H9 (cell line): ENCODE results near the gene PARK7. TPM values are rescaled to one million over a fixed set of nuclear protein-coding genes. Genes with fewer than 3 reads are reported as not detected.

Source experiments
- DNase-seq: peaks from one replicate; pipeline ENCODE4 v3.0.0-alpha.2; 2017
- H2AFZ ChIP-seq: one replicate; pipeline ENCODE4 v1.6.1; 2013; ENCODE audit warnings: mild to moderate bottlenecking, low read length, control low read depth, moderate library complexity
- H2AK5ac ChIP-seq: 2 replicates; pipeline ENCODE4 v1.6.1; 2013; ENCODE audit warnings: low read length, control low read depth, mixed read lengths; ENCODE audit not compliant: insufficient read length
- H2BK120ac ChIP-seq: one replicate; pipeline ENCODE4 v1.6.1; 2013; ENCODE audit warnings: low read depth, mild to moderate bottlenecking, low read length, control low read depth, inconsistent platforms; ENCODE audit not compliant: poor library complexity, severe bottlenecking
- H2BK12ac ChIP-seq: 2 replicates; pipeline ENCODE4 v1.6.1; 2013; ENCODE audit warnings: low read length, control low read depth, mixed read lengths, low read depth; ENCODE audit not compliant: insufficient read length
- H2BK15ac ChIP-seq: 2 replicates; pipeline ENCODE4 v1.6.1; 2013; ENCODE audit warnings: low read depth, low read length, control low read depth
- H2BK20ac ChIP-seq: one replicate; pipeline ENCODE4 v1.6.1; 2013; ENCODE audit warnings: low read depth, mild to moderate bottlenecking, low read length, control low read depth, inconsistent platforms; ENCODE audit not compliant: poor library complexity, severe bottlenecking
- H2BK5ac ChIP-seq: 2 replicates; pipeline ENCODE4 v1.6.1; 2013; ENCODE audit warnings: low read length, control low read depth, mixed read lengths; ENCODE audit not compliant: insufficient read length
- H3K14ac ChIP-seq: 2 replicates; pipeline ENCODE4 v1.6.1; 2013; ENCODE audit warnings: low read length, control low read depth; ENCODE audit not compliant: insufficient read depth
- H3K18ac ChIP-seq: 2 replicates; pipeline ENCODE4 v1.6.1; 2013; ENCODE audit warnings: low read depth, mild to moderate bottlenecking, mixed read lengths, low read length, control low read depth; ENCODE audit not compliant: insufficient read length
- H3K23ac ChIP-seq: 2 replicates; pipeline ENCODE4 v1.6.1; 2013; ENCODE audit warnings: low read length, control low read depth, mixed read lengths, low read depth; ENCODE audit not compliant: insufficient read length
- H3K23me2 ChIP-seq: 2 replicates; pipeline ENCODE4 v1.6.1; 2013; ENCODE audit warnings: low read depth, mild to moderate bottlenecking, mixed read lengths, low read length, control low read depth; ENCODE audit not compliant: insufficient read length, poor library complexity, severe bottlenecking
- H3K27ac ChIP-seq: 2 replicates; pipeline ENCODE4 v1.5.1; 2013; ENCODE audit warnings: low read length, control low read depth, mixed read lengths, low read depth; ENCODE audit not compliant: insufficient read length
- H3K27me3 ChIP-seq: 2 replicates; pipeline ENCODE4 v1.6.1; 2013; ENCODE audit warnings: low read length, control low read depth, inconsistent platforms; ENCODE audit not compliant: insufficient read depth
- H3K4ac ChIP-seq: 2 replicates; pipeline ENCODE4 v1.6.1; 2013; ENCODE audit warnings: low read depth, mild to moderate bottlenecking, control low read depth, inconsistent platforms, low read length, moderate library complexity
- H3K4me1 ChIP-seq: 2 replicates; pipeline ENCODE4 v1.6.1; 2013; ENCODE audit warnings: low read length, control low read depth, inconsistent platforms; ENCODE audit not compliant: insufficient read depth
- H3K4me2 ChIP-seq: 2 replicates; pipeline ENCODE4 v1.6.1; 2013; ENCODE audit warnings: low read length, control low read depth, mixed read lengths; ENCODE audit not compliant: insufficient read length, insufficient read depth
- H3K56ac ChIP-seq: 2 replicates; pipeline ENCODE4 v1.6.1; 2013; ENCODE audit warnings: low read depth, mild to moderate bottlenecking, mixed read lengths, low read length, control low read depth; ENCODE audit not compliant: insufficient read length
- H3K79me1 ChIP-seq: 2 replicates; pipeline ENCODE4 v1.6.1; 2013; ENCODE audit warnings: low read depth, mild to moderate bottlenecking, moderate library complexity, low read length, control low read depth, inconsistent platforms; ENCODE audit not compliant: insufficient read depth, poor library complexity, severe bottlenecking
- H3K79me2 ChIP-seq: 2 replicates; pipeline ENCODE4 v1.6.1; 2013; ENCODE audit warnings: low read length, control low read depth, inconsistent platforms; ENCODE audit not compliant: insufficient read depth
- H3K9ac ChIP-seq: 2 replicates; pipeline ENCODE4 v1.6.1; 2013; ENCODE audit warnings: low read length, control low read depth, mixed read lengths; ENCODE audit not compliant: insufficient read length; ENCODE audit errors: extremely low read depth
- H3K9me3 ChIP-seq: one replicate; pipeline ENCODE4 v1.6.1; 2013; ENCODE audit warnings: low read depth, low read length, inconsistent platforms; ENCODE audit not compliant: control insufficient read depth
- H3T11ph ChIP-seq: one replicate; pipeline ENCODE4 v1.6.1; 2013; ENCODE audit warnings: mild to moderate bottlenecking, low read length, control low read depth, inconsistent platforms
- H4K20me1 ChIP-seq: one replicate; pipeline ENCODE4 v1.6.1; 2013; ENCODE audit not compliant: control insufficient read depth, insufficient read length, insufficient read depth
- H4K5ac ChIP-seq: 2 replicates; pipeline ENCODE4 v1.6.1; 2013; ENCODE audit warnings: low read depth, mild to moderate bottlenecking, mixed read lengths, low read length, control low read depth; ENCODE audit not compliant: insufficient read length
- H4K8ac ChIP-seq: replicated peaks from 2 replicates; pipeline ENCODE4 v1.6.1; 2013; ENCODE audit warnings: low read length, control low read depth, mixed read lengths, low read depth; ENCODE audit not compliant: insufficient read length
- H4K91ac ChIP-seq: 2 replicates; pipeline ENCODE4 v1.6.1; 2013; ENCODE audit warnings: low read depth, mild to moderate bottlenecking, moderate library complexity, mixed read lengths, low read length, control low read depth; ENCODE audit not compliant: insufficient read length
- H3K27ac Mint-ChIP-seq, 3 experiments: 2 replicates in 2 of 3; 3 replicates in 1 of 3; pipeline ENCODE4 v1.8.0; 2020 to 2021; ENCODE audit warnings: mixed read lengths in 3 of 3, mild to moderate bottlenecking in 1 of 3, moderate library complexity in 1 of 3
- H3K27me3 Mint-ChIP-seq: 2 replicates; pipeline ENCODE4 v1.8.0; 2021; ENCODE audit warnings: low read depth, mild to moderate bottlenecking, moderate library complexity, mixed read lengths
- H3K36me3 Mint-ChIP-seq, 3 experiments: 2 replicates in 2 of 3; 3 replicates in 1 of 3; pipeline ENCODE4 v1.8.0; 2020 to 2021; ENCODE audit warnings: low read depth in 3 of 3, mixed read lengths in 3 of 3; ENCODE audit not compliant: insufficient read depth in 1 of 3
- H3K4me1 Mint-ChIP-seq, 2 experiments: 2 replicates each; pipeline ENCODE4 v1.8.0; 2020; ENCODE audit warnings: mixed read lengths in 2 of 2
- H3K4me3 Mint-ChIP-seq, 2 experiments: 2 replicates in 1 of 2; 3 replicates in 1 of 2; pipeline ENCODE4 v1.8.0; 2020 to 2021; ENCODE audit warnings: mild to moderate bottlenecking in 2 of 2, mixed read lengths in 2 of 2, moderate library complexity in 1 of 2
- H3K9me3 Mint-ChIP-seq, 2 experiments: 2 replicates in 1 of 2; 3 replicates in 1 of 2; pipeline ENCODE4 v1.8.0; 2020; ENCODE audit warnings: mild to moderate bottlenecking in 2 of 2, mixed read lengths in 2 of 2, moderate library complexity in 1 of 2
- CTCF ChIP-seq: fragments of 200-600 bp; sonication (generic); conservative IDR thresholded peaks from 3 replicates; pipeline ENCODE4 v1.8.0; 2021; ENCODE audit warnings: antibody characterized with exemption, mild to moderate bottlenecking
- WGBS: extraction: QIAGEN DNeasy Blood & Tissue Kit; methylation state at CpG from one replicate; pipeline ENCODE4 v1.1.7; 2013; ENCODE audit warnings: missing lambda C conversion rate, low lambda C conversion rate, mixed read lengths; ENCODE audit not compliant: insufficient read length; ENCODE audit errors: extremely low coverage; 5-methylcytosine and 5-hydroxymethylcytosine counted together
- total RNA-seq: library from RNA; stranded (reverse); gene quantifications from 2 replicates; pipeline ENCODE4 v1.2.1, GENCODE V29; 2021

PARK7 gene
- total RNA-seq, 1 experiment from 2014 or later = 370 TPM

GRCh38 chr1:7912145-7912544 lies 49.4 kb upstream of the PARK7 start:
- no peak overlapping the region for H2BK12ac ChIP-seq
- H3K14ac ChIP-seq = no peak overlapping the region
- no CpG with 5 or more reads among the region's 3 CpGs for WGBS

More at GRCh38 chr1:7912145-7912544, 49.4 kb upstream of the PARK7 start:
- H3K79me1 ChIP-seq = no peaks in the 10 kb centered on the region
- H4K91ac ChIP-seq = no peak overlapping the region
- no peaks in the 10 kb centered on the region for H3K36me3 Mint-ChIP-seq
- H3K79me2 ChIP-seq = no peaks in the 10 kb centered on the region
- H3K27me3 Mint-ChIP-seq = no peaks in the 10 kb centered on the region; the same call in none of the 2 replicates
- no peak overlapping the region for H2BK120ac ChIP-seq
- TF ChIP-seq CTCF = no peak
- H3K4me3 Mint-ChIP-seq = no peak overlapping the region
- no peak overlapping the region for H3K9ac ChIP-seq
- no peaks in the 10 kb centered on the region for H3K9me3 ChIP-seq
- no peak overlapping the region for H3K4me2 ChIP-seq
- DNase-seq = no peak
- H3T11ph ChIP-seq = no peak overlapping the region
- H3K27ac Mint-ChIP-seq = no peak overlapping the region; a peak in 1 of 7 replicates
- H3K56ac ChIP-seq = no peak overlapping the region
- no peak overlapping the region for H2AK5ac ChIP-seq
- H3K23me2 ChIP-seq = no peaks in the 10 kb centered on the region
- no peak overlapping the region for H2BK15ac ChIP-seq
- H3K9me3 Mint-ChIP-seq = no peaks in the 10 kb centered on the region
- H3K4me1 ChIP-seq = no peaks in the 10 kb centered on the region
- no peak overlapping the region for H3K27ac ChIP-seq
- H4K8ac ChIP-seq = no peak overlapping the region
- H3K18ac ChIP-seq = no peak overlapping the region
- H2AFZ ChIP-seq = no peak overlapping the region
- H3K4ac ChIP-seq = no peak overlapping the region
- no peaks in the 10 kb centered on the region for H4K20me1 ChIP-seq
- H3K23ac ChIP-seq = no peak overlapping the region
- peaks cover 9 to 16% of the 10 kb centered on the region in 2 experiments for H3K4me1 Mint-ChIP-seq
- no peak overlapping the region for H4K5ac ChIP-seq
- H3K27me3 ChIP-seq = no peaks in the 10 kb centered on the region
- no peak overlapping the region for H2BK20ac ChIP-seq
- no peak overlapping the region for H2BK5ac ChIP-seq
